GM20431 (cell line): ENCODE results near the gene ARFGAP1.
"Not testable (repeated sequence)": the region's sequence is repeated elsewhere in the genome, so short reads cannot be mapped to it uniquely, and the experiment has no call there.

Source experiments
- in situ Hi-C: fragments of 300-500 bp; cut with MseI, MboI; formaldehyde crosslinking; loops from one replicate; pipeline ENCODE4 v1.15.0; 2020; ENCODE audit warnings: low sequenced_read_pairs; ENCODE audit not compliant: unreplicated experiment

Gene ARFGAP1

DNA sequence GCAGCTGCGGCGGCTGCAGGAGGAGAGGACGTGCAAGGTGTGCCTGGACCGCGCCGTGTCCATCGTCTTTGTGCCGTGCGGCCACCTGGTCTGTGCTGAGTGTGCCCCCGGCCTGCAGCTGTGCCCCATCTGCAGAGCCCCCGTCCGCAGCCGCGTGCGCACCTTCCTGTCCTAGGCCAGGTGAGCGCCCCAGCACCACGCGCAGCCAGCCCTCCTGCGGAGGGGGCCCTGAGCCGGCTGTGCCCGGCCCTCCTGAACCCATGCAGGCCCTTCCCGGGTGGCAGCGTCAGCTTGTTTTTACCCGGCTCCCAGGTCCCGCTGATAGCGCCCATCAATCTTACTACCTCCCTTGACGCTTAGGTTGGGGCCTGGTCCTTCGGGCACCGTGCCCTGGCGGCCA is 33.2 kb upstream of the ARFGAP1 start:
- in situ Hi-C loops = no loop called here

DNA sequence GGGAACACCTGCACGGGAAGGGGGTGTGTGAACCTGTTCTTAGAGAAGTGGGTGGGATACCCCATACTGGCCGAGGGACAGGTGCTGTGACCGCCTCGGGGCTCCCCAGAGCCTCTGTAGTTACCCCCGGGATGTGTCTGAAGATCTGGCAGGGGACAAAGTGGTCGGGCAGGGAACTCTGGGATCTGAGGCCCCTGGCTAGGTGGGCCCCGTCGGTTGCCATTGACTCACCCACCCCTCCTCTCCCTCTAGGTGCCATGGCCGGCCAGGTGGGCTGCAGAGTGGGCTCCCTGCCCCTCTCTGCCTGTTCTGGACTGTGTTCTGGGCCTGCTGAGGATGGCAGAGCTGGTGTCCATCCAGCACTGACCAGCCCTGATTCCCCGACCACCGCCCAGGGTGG is 32.6 kb upstream of the ARFGAP1 start:
- in situ Hi-C loops = no loop called here

DNA sequence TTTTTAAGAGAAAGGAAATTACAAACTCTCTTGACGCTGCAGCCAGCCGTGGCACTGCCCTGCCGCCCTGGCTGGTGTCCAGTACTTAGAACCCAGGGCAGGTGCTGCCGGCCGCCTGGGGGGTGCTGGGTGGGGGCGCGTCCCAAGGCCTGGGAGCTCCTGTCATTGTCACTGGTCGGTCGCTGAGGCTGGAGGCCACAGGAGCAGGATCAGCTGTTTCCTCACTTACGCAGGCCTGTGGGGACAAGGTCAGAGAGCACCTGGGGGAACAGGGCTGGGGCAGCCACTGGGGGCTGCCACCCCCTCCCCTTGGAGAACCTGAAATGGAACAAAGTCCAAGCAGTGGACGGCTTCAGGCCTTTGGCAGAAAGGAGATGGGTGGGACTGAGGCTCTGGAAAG is 31.3 kb upstream of the ARFGAP1 start:
- in situ Hi-C loops = no loop called here

DNA sequence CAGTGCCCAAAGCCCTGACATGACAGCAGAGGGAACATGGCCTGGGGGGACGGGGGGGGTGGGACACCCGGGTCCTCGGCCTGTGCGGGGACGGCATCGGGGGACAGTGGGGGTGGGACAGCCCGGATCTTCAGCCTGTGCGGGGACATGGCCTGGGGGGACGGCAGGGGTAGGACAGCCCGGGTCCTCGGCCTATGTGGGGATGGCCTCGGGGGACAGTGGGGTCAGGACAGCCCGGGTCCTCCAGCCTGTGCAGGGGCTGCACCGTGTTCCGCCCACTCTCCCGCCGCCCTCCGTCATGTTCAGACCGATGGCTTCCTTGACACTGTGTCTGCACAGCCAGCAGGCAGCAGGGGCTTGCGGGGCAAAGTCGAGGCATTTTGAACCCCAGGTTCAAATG is 29.9 kb upstream of the ARFGAP1 start:
- in situ Hi-C loops = no loop called here

DNA sequence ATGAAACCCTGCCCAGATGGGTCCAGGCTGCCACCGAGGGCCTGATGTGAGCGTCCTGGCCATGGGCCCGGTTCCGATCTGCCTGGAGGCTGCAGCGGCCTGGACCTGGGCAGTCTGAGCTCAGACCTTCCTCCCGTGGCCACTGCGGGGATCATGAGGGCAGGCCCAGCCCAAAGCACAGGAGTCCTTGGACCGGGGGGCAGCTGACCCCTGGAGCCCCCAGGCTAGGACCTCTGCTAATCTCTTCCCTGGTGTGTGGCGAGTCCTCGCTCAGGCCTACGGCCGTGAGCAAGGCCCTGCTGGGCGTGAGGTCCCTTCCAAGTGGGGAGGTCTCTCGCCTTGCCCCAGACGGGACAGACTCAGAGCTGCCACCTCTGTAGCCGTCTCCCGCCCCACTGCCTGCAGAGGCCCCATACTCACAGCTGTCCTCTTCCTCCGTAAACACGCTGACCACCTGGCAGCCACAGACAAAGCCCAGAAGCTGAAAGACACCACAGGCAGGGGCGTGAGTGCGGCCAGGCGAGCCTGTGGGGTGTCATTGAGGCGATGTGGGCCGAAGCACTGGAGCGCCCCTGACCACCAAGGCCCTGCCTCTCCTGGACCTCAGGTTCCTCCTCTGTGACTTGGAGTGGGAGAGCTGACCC is 28.9 kb upstream of the ARFGAP1 start:
- in situ Hi-C loops = no loop called here

DNA sequence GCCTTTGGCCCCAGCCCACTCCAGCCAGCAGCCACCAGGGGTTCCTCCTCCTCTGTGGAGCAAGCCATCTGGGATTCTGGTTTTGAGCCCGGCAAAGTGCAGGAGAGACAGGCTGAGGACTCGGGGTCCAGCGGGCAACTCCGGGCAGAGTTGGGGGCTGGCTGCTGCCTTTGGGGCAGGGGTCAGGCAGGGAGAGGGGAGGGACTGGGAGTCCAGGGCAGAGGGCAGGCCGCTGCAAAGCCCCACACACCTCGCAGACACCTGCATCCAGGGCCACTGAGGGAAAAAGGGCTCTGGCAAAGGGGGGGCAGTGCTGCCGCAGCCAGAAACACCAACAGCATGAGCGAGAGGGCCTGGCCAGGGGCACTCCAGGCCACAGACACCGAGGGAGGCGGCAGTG is 28.1 kb upstream of the ARFGAP1 start:
- in situ Hi-C loops = no loop called here

DNA sequence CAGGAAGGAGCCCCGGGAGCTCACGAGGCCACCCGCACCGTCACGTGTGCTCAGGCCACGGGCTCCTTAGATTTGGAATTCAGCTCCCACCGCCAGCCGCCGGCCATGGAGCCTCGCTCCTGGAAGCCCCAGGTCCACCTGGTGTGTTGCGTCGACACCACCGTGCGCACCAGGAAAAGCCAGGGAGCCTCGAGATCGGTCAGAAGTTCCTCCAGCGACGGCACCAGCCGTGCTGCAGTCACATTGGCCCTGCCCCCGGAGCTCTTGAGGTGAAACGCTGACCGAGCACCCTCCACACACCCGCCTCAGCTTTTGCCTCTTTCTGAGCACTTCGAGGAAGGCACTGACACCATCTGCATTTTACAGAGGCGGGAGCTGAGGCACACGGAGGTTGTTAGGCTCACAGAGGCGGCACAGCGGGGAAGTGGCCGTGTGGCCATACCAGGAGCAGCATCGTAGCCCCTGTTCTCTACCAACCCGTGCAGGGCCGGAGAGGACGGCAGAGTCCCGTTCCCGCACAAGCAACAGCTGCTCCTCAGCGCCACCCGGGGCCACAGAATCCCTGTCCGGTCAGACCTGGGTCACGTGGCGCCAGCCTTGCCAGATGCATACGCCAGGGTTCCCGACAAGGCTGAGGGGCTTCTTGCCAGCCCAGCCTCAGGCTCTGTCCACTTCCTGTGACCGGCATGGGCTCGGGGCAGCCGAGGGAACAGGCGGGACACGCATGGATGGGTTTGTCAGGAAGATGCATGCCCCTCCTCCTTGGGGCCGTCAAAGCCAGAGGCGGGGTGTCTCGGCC is 25.9 kb upstream of the ARFGAP1 start:
- in situ Hi-C loops = no loop called here

DNA sequence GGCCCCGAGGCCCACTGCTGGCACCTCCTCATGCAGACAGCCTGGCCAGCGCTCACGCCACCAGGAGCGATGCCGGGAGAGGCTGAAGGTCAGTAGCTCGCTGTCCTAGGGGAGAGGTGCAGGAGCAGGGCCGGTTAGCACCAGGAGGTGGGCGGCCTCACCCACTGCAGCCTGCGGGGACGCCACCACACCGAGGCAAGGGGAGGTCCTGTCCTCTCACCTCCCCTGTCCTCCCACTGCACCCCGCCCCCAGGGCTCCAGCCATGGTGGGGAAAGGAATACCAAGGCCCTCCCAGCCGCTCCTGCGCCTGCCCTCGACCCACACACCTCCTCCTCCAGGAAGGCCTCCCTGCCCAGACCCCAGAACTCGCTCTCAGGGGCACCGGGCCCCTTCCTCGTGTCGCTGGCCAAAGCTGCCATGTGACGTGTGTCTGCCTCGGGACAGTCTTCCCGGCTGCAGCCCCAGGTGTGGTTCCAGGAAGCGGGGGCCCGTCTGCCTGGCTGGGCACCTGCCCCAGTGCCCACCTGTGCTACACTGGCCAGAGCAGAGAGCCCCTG is 24.9 kb upstream of the ARFGAP1 start:
- in situ Hi-C loops = no loop called here

DNA sequence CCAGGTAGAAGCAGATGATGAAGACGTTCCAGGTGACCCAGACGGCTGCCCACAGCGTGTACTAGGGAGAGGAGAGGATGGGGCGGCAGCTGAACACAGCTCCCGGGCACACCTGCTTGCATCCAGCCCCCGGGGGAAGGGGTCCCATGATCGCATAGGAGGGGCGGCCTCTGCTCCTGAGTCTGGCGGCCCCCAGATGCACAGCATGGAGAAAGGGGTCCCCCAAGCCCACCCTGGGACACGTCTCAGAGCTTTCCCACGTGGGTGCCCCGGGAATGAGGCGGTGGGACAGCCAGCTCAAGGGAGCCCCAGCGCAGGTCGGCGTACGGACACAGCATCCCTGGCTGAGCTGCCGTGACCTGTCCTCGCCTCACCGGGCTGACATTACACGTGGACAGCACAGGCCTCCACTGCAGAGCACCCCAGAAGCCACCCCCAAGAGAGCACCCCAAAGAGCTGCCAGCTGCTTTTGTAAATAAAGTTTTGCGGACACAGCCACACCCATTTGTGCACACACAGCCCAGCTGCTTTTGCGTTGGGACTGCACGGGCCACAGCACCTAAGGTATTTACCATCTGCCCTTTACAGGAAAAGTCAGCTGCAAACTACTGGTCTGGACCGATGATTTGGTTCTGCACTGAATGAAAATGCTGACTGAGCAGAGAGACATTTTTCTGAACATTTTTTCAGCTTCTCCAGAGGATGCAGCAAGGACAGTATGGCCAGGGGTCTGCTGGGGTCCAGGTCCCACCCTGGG is 23.6 kb upstream of the ARFGAP1 start:
- in situ Hi-C loops = no loop called here

DNA sequence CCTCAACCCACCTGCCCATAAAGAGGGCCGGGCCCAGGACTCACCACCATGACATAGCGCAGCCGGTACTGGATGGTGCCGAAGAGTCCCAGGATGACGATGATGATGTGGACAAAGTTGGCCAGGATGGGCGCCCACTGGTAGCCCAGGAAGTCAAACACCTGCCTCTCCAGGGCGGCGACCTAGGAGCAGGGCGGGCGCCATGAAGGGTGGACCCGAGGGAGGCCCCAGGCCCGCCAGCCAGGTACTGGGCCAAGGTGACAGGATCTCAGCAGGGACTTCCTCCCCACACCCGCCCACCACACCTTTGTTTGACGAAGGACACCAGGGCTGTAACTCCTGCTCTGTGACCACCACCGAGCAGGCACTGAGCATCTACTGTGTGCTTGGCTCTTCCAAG is 22.7 kb upstream of the ARFGAP1 start:
- in situ Hi-C loops = no loop called here

DNA sequence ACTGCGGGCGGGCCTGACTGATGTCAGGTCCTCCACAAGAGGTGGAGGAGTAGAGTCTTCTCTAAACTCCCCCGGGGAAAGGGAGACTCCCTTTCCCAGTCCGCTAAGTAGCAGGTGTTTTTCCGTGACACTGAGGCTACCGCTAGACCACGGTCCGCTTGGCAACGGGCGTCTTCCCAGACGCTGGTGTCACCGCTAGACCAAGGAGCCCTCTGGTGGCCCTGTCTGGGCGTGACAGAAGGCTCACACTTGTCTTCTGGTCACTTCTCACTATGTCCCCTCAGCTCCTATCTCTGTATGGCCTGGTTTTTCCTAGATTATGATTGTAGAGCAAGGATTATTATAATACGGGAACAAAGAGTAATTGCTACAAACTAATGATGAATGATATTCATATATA is 21.3 kb upstream of the ARFGAP1 start:
- in situ Hi-C loops = not testable (repeated sequence)

DNA sequence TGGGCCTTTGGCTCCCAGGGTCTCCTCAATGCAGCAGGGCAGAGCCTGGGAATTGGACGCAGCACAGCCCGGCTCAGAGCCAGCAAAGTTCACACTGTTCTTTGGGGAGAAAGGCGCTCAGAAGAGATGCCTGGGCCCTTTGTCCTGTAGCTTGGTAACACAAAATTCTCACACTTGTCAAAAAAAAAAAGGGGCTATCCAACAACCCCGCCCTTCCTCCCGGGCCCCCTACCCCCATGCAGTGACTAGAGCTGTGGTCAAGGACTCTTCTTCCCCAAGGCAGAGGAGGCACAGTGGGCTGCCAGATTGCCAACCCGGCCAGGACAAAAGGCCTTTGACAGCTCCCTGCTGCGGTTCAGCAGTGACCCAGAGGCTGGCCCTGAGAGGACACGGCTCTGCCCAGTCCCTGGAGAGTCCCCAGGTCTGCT is 20.3 kb upstream of the ARFGAP1 start:
- in situ Hi-C loops = no loop called here

DNA sequence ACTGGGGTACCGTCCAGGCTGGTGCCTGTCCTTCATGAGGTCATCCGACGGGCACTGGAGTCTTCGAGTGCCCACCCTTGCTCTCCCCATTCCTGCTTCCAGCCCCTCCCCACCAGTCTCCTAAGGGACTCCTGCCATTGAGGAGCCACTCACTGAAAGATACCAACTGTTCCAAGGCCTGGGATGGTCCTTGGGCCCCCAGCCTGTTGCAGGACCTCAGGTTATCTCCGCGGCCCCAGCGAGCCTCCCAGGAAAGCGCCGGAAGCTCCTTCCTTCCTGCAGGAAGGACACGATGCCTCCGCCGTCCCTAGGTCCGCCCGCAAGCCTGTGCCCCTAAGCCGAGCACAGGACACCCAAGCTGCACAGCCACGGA is 19.6 kb upstream of the ARFGAP1 start:
- in situ Hi-C loops = no loop called here

DNA sequence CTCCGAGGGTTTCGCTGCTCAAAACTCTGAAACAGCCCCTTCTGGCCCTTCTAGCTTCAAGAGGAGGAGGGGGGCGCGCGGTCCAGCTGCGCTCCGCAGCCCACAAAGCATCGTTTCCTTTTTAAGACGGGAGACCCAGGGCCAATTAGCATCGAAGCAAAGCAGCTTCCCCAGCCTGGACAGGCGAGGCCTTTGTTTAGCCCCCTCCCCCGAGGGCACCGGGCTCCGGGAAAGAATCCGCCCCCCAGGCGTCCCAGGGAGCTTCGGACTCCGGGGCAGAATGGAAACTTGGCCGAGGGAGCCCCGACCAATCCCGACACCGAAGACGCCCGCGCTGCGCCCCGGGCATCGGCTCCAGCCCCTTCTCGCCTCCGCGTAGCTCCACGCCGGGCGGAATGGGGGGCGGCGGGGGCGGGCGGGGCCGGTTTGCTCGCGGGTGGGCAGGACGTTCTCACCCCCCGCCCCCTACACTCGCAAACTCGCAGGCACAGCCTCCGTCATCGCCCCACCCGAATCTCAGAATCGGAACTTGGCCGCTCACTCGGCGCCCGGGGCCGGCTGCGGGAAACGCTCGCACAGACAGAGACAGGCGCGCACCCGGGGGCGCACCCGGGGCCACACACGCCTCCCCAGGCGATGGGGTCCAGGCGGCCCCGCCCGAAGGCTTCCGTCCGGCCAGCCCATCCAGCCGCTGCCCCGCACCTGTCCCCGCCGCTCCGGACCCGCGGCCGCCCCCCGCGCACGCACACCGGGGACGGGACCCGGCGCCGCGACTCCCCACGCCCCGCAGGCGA is 19.0 kb upstream of the ARFGAP1 start:
- in situ Hi-C loops = no loop called here

DNA sequence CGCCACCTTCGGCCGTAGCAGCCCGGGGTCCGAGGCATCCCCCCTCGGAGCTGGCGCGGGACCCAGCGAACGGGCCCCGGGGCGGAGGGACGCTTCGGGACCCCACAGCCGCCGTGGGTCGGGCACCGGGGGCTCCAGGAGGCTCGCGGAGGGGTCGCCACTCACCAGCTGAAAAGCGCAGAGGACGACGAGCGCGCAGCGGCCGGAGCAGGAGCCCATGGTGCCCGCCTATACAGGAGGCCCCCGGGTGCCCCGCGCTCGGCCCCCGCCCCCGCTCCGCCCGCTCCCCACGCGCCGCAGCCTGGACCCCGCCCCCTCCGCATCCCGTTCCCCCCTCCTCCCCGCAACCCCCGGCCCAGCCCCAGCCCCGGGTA is 18.4 kb upstream of the ARFGAP1 start, which contains the start of gene NKAIN4:
NKAIN4 (minus strand) TSS at position 232 of the 374 bp plus-strand sequence; CDS start at position 219, 13 bp downstream.
- in situ Hi-C loops = no loop called here

DNA sequence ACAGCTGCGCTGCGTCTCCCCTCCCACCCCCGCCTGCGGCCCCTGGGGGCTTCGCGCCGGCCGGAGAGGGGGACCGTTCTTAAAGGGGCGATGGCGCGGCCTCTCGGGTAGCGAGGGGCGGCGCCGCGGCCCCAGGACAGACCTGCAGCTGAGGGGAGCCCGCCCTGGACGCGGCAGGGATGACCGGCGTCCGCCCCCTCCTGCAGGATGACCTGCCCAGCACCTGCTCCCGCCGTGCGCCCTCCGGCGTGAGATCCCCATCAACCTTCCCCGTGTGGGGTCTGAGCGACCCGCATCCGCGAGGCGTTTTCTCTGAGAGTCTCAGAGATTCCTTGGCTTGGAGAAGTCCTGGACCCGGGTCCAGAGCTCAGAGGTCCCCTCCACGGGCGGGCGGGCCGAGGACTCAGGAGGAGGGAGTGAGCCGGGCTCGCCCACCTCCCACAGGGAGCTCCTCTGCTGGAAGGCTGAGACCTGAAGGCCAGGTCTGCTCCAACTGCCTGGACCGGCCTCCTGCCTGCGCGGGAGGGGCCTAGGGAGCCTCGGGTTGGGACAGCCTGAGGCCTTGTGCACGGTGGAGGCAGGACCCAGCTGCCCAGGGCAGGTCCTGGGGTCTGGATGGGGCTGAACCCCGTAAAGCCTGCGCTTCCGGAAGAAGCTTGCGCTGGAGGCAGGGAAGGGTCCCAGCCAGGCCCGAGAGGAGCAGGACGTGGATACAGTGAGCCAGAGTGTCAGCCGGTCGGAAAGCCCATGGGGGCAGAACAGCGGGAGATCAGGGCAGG is 17.8 kb upstream of the ARFGAP1 start:
- in situ Hi-C loops = no loop called here

DNA sequence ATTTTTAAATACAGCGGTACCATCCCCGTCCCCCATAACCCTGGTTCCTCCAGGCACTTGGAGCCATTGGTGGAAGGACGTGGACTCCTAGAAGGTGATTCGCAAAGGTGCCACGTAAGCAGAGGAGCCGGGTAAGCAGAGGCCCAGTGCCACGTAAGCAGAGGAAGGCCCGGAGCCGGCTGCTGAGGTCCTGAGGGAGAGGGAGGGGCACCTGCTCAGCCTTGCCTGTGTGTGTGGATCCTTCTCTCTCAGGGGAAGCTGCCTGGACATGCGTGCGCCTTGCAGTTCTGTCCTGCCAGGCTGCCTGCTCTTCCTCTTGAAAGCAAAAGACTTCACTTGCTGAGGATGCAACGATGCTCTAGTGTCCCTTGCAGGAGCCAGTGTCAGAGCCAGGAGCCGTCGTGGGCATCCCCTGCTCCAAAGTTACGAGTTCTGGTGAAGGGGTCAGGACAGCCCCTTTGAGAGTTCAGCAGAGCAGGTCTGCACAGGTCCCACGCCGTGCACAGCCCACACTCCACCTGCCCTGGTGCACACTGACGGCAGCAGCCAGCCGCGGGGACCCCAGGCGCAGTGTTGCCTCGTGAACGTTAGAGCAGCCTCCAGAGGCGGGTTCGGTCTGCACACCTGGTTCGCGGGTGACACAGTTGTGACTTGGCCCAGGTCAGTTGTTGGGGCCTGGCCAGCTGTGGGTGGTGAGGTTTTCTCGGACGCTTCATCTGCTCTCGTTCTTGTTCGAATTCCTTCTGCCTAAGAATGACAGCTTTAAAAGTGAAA is 16.5 kb upstream of the ARFGAP1 start:
- in situ Hi-C loops = no loop called here

DNA sequence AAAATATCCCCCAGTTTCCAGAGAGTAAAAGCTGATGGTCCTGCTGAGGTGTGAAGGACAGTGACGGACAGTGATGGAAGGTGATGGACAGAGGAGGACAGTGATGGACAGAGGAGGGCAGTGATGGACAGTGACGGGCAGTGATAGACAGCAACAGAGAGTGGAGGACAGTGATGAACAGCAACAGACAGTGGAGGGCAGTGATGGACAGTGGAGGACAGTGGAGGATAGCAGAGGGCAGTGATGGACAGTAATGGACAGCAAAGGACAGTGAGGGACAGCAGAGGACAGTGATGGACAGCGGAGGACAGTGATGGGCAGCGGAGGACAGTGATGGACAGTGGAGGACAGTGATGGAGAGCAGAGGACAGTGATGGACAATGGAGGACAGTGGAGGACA is 15.7 kb upstream of the ARFGAP1 start:
- in situ Hi-C loops = no loop called here

DNA sequence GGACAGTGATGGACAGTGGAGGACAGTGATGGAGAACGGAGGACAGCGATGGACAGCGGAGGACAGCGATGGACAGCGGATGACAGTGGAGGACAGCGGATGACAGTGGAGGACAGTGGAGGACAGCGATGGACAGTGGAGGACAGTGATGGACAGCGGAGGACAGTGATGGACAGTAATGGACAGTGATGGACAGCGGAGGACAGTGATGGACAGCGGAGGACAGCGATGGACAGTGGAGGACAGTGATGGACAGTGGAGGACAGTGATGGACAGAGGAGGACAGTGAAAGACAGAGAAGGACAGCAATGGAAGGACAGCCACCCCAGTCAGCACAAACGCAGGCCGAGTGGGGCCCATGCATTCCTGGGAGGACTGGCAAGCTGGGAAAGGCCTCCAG is 15.0 kb upstream of the ARFGAP1 start:
- in situ Hi-C loops = no loop called here
